Activated naive CD4-positive, alpha-beta T cell treated with Interleukin-2 at 50 U/mL for 16 hours (primary cell): ENCODE measurements around the gene IFNLR1.

Source experiments
- DNase-seq: peaks from one replicate; pipeline ENCODE4 v3.0.0-alpha.2; 2020

IFNLR1 gene

GRCh38 chr1:24205345-24206082 lies 18.4 kb upstream of the IFNLR1 start:
- DNase-seq = no peak

GRCh38 chr1:24204116-24204515 lies 17.0 kb upstream of the IFNLR1 start:
- no peak for DNase-seq

GRCh38 chr1:24203404-24203803 lies 16.3 kb upstream of the IFNLR1 start:
- DNase-seq = peak; percentile 31

DNA sequence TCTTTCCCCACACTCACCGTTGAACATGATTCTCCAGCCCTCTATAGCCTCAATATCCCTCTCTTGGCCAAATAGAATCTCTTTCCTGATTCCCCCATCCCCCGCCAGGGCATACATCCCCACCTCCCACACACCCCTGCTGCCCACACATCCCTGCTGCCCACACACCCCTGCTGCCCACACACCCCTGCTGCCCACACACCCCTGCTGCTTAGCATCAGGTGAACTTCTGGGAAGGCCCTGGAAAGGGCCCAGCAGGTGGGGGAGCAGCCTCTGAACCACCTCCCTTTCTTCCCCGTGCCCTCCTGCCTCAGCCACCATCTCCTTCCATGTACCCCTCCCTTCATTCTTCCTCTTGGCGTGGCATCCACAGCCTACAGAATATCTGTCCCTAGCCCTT lies 15.9 kb upstream of the IFNLR1 start:
- no peak for DNase-seq

DNA sequence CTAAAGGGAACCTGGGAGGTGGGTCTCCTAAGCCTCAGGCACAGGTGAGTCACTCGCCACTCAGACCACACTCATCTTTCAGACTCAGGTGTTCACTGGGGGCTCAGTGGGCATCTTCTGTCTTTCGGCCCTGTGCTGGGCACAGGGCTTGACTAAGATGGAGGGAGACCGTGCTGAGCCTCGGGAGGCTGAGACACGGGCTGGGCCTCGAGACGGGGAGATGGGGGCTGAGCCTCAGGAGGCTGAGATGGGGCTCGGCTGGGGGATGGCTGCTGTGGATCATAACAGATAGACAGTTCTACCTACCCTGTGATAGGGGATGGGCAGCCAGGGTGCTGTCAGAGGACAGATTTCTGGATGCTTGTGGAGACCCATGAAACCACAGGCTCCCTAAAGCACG lies 15.5 kb upstream of the IFNLR1 start:
- no peak for DNase-seq

- DNase-seq = peak; percentile 59
Observed at GRCh38 chr1:24201941-24202440, 14.9 kb upstream of the IFNLR1 start.

- peak; percentile 78 for DNase-seq
Observed at GRCh38 chr1:24199291-24199900, 12.3 kb upstream of the IFNLR1 start.

DNA sequence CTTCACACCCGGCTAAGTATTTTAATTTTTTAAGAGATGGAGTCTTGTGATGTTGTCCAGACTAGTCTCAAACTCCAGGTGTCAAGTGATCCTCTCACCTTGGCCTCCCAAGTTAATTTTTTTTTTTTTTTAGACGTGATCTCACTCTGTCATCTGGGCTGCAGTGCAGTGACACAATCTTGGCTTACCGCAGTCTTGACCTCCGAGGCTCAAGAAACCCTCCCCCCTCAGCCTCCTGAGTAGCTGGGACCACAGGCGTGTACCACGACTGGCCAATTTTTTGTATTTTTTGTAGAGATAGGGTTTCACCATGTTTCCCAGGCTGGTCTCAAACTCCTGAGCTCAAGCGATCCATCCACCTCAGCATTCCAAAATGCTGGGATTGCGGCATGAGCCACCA lies 11.7 kb upstream of the IFNLR1 start:
- DNase-seq = no peak

- no peak for DNase-seq
Observed at GRCh38 chr1:24195874-24196273, 8.8 kb upstream of the IFNLR1 start.

DNA sequence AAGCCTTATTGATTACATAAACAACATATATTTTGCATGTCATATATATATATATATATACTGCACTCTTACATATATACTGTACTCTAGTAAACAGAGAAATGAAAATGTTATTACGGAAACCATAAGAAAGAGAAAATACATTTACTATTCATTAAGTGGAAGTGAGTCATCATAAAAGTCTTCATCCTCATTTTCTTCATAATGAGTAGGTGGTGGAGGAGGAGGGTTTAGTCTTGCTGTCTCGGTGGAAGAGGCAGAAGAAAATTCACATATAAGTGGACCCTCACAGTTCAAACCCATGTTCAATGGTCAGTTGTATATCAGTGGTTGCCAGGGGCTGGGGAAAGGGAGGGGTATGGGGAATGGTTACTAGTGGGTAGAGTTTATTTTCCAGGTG lies 8.0 kb upstream of the IFNLR1 start:
- no peak for DNase-seq

DNA sequence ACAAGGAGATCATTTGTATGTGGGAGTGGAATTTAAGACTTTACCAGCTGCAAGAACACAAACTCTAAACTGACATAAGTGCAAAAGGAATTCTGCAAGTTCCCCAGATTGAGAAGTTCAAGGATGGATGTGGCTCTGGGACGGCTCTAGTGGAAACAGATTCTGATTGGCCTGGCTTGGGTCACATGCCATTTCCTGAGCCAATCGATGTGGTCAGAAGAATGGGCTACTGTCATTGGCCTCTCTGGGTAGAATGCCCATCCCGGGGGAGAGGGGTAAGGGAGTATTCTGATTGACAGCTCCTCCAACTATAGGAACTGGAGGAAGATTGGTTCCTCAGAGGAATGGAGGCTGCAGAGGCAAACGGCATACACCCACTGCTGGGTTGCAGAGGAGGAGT lies 6.0 kb upstream of the IFNLR1 start:
- DNase-seq = no peak

DNA sequence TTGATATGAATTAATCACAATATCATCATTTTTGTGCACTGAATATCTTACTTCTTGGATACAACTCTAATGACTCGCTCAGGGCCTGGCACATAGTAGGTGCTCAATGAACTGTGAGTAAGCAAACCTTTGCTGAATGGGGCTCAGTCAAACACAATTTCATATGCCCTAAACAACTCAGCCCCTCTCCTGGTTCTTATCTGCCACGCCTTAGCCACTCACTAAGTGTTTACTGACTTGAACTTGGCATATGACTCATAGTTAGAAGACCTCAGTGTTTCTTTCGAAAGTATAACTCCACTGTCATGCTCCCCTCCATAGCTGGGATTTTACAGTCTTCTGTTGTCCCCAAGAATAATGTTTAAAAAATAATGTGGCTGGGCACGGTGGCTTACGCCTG lies 4.8 kb upstream of the IFNLR1 start:
- DNase-seq = peak; percentile 46

DNA sequence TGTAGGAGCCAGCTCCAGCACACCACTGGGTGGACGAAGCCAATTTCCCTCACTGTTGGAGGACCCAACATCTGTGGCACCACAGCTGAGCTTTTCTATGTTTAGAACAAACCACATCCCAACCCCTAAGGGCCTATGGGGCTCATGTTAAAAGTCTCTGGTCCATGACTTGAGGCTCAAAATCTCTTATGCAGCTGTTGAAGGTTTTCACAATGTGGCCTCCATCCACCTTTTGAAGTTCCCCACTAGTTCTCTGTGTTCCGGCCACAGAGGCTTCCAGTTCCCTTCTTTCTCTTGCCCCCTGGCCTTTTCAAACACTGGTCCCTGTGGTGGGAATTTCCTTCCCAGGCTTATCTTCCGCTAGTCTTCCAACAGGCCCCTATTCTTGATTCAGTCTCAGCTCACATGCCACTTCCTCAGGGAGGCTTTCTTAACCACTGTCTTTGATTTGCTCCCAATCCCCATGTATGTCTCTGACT lies 3.9 kb upstream of the IFNLR1 start:
- DNase-seq = no peak

- peak; percentile 26 for DNase-seq
Observed at GRCh38 chr1:24189528-24189927, 2.4 kb upstream of the IFNLR1 start.

GRCh38 chr1:24186711-24186992 lies 437 bp downstream of the IFNLR1 start:
- no peak for DNase-seq

DNA sequence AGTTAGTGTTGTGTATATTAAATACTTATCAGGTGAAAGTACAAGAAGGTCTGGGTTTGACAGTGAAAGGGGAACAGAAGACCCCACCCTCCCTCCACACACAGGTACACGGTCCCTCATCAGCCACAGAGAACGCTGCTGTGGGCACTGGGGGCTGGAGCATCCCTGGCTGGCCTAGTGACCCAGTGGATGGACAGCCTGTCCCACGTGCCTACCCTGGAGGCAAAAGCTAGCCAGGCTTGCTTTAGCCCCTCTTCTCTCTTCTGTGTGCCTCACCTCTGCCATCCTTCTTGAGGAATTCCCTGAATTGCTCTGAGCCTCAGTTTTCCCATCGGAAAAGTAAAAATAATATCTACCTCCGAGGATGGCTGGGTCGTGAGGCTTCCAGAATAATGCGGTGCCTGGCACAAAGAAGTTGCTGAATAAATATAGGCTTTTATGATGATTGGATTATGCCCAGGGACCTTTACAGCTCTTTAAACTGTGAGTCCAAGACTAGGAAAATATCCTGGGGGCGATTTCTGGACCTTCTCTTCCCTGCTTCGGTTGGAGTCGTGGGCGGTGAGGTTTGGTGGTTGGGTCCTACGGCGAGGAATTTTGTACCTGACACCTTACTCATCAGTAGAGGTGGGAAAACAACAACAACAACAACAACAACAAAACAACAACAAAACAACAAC lies 918 bp downstream of the IFNLR1 start:
- no peak for DNase-seq

GRCh38 chr1:24185076-24185475 lies 2.0 kb downstream of the IFNLR1 start:
- no peak for DNase-seq

- DNase-seq = no peak
Observed at GRCh38 chr1:24182061-24182460, 5.0 kb downstream of the IFNLR1 start.

- no peak for DNase-seq
Observed at GRCh38 chr1:24181619-24182018, 5.5 kb downstream of the IFNLR1 start.

GRCh38 chr1:24180676-24181075 lies 6.4 kb downstream of the IFNLR1 start:
- DNase-seq = no peak

- DNase-seq = no peak
Observed at GRCh38 chr1:24179251-24179840, 7.7 kb downstream of the IFNLR1 start.

GRCh38 chr1:24178407-24178806 lies 8.7 kb downstream of the IFNLR1 start:
- no peak for DNase-seq

DNA sequence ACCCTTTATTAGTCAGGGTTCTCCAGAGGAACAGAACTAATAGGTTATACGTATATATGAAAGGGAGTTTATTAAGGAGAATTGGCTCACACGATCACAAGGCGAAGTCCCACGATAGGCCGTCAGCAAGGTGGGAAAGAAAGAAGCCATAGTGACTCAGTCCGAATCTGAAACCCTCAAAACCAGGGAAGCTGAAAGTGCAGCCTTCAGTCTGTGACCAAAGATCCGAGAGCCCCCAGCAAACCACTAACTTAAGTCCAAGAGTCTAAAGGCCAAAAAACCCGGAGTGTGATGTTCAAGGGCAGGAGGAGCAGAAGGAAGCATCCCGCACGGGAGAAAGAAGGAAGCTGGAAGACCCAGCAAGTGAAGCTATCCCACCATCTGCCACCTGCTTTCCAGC lies 9.9 kb downstream of the IFNLR1 start:
- DNase-seq = no peak
